BE2C (cell line): Measurements from ENCODE around the gene GRIK2.

Experiments
- DNase-seq: peaks from one replicate; pipeline ENCODE4 v3.0.0-alpha.2; 2020
- H3K27me3 ChIP-seq: fragments of 250-450 bp; sonication (Bioruptor Pico); 2 replicates; pipeline ENCODE4 v1.5.1; 2020; ENCODE audit warnings: mild to moderate bottlenecking
- H3K36me3 ChIP-seq: fragments of 250-450 bp; sonication (Bioruptor Pico); 2 replicates; pipeline ENCODE4 v1.5.1; 2020; ENCODE audit warnings: mild to moderate bottlenecking
- H3K4me1 ChIP-seq: fragments of 250-450 bp; sonication (Bioruptor Pico); 2 replicates; pipeline ENCODE4 v1.5.1; 2020
- H3K4me3 ChIP-seq: 2 replicates; pipeline ENCODE4 v1.5.1; 2011; ENCODE audit warnings: low read depth, low read length
- H3K9me3 ChIP-seq: fragments of 250-450 bp; sonication (Bioruptor Pico); 2 replicates; pipeline ENCODE4 v1.5.1; 2020
- CTCF ChIP-seq: IDR thresholded peaks from 2 replicates; pipeline ENCODE4 v1.5.1; 2012; ENCODE audit warnings: mild to moderate bottlenecking, low read depth, low read length

Gene GRIK2

DNA sequence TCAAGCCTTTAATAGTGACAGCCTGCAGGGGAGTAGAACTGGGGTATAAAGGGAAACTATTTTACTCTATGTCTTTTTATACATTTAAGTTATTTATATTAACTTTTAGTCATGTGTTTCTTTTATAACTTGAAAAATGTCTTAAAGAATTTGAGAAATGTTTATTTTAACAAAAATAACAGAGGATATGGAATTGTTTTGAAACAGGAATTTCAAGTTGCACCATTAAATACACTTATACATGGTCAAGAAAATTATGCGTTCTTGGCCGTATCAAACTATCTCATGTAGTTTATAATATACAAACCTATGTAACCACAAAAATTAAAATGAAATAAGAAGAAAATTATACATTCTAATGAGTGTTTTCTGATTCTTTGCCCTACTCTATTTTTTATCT, 282.7 kb downstream of the GRIK2 start:
- H3K36me3 ChIP-seq = peaks cover 14% of the 10 kb centered on the region; the same call in 1 of the 2 replicates
- no peak for TF ChIP-seq CTCF
- no peak for DNase-seq

DNA sequence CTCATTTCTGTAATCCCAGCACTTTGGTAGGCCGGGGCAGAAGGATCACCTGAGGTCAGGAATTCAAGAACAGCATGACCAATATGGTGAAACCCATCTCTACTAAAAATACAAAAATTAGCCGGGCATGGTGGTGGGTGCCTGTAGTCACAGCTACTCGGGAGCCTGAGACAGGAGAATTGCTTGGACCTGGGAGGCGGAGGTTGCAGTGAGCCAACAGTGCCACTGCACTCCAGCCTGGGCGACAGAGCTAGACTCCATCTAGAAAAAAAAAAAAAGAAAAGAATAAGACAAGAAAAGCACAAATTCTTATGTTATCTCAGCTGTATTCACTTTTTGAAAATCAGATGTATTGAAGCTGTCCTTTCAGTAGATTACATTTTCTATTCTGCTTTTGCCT, 289.4 kb downstream of the GRIK2 start:
- no peak for TF ChIP-seq CTCF
- no peak for DNase-seq

More for the DNA sequence above, 282.7 kb downstream of the GRIK2 start:
- H3K4me1 ChIP-seq = no peaks in the 10 kb centered on the region
- H3K27me3 ChIP-seq = no peaks in the 10 kb centered on the region
- no peak overlapping the region for H3K4me3 ChIP-seq
- H3K9me3 ChIP-seq = no peaks in the 10 kb centered on the region

DNA sequence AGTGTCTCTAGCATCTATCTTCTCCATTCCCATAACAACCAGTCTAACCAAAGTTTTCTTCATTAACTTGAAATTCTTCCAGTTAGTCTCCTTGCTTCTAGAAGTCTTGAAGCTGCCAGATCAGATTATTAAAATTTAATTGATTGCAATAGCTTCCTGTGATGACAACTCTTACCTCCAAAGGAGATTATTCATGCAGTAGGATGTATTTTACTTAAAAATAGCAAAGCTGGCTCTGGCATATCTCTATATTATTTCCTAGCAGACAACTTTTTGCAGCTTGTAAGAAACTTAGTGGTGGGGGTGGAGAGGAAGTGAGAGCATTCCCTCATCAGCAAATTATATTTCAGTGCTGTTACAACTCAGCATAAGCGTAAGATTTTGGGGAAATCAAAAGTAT, 290.4 kb downstream of the GRIK2 start:
- Histone ChIP-seq H3K4me1 (no peaks in the 10 kb centered on the region), H3K9me3 (no peaks in the 10 kb centered on the region), H3K4me3 (no peak overlapping the region), H3K36me3 (peaks cover 2% of the 10 kb centered on the region; the same call in 1 of the 2 replicates), H3K27me3 (no peaks in the 10 kb centered on the region)
- no peak for TF ChIP-seq CTCF
- no peak for DNase-seq

More for the DNA sequence above, 289.4 kb downstream of the GRIK2 start:
- Histone ChIP-seq H3K36me3 (peaks cover 4% of the 10 kb centered on the region), H3K9me3 (no peaks in the 10 kb centered on the region), H3K4me1 (no peaks in the 10 kb centered on the region), H3K27me3 (no peaks in the 10 kb centered on the region), H3K4me3 (no peak overlapping the region)

DNA sequence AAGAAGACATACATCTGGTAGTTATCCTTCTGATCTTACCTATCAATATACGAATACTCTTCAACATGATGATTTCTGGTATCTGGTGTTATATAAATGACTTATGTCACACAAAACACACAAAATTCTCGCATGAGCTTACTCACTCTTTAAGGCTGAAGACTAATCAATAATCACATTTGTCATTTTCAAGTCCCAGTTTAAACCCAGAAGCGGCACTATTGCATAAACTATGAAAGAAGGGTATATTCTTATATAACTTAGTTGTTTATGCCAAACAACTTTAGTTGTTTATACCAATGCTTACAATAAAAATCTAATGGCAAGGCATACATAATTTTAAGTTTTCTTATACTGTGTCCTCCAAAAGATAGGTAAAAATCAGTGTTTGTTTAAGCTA, 293.1 kb downstream of the GRIK2 start:
- H3K36me3 ChIP-seq = peaks cover 2% of the 10 kb centered on the region; the same call in 1 of the 2 replicates
- no peaks in the 10 kb centered on the region for H3K9me3 ChIP-seq
- no peak for DNase-seq
- peaks cover 10% of the 10 kb centered on the region for H3K4me1 ChIP-seq
- TF ChIP-seq CTCF = no peak
- no peaks in the 10 kb centered on the region for H3K27me3 ChIP-seq
- no peak overlapping the region for H3K4me3 ChIP-seq

DNA sequence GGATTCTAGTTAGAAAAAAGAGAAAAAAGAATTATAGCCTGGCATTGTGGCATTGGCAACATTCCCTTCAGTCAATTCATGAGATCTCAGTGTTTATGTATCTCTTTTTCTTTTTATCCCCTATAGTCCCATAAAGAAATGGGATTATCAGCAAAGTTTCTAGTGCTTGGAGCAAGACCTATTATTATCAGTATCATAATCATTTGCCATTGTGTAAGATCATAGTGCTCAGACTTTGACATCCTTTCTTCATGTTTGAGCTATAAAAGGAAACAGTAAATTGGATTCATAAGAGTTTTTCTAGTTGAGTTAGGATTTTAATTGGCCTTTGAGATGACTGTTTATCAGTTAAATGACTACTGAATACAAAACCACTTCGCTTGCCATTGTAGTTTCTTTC, 295.6 kb downstream of the GRIK2 start:
- Histone ChIP-seq H3K4me1 (peaks cover 10% of the 10 kb centered on the region), H3K27me3 (no peaks in the 10 kb centered on the region), H3K4me3 (no peak overlapping the region), H3K36me3 (peaks cover 2% of the 10 kb centered on the region; the same call in 1 of the 2 replicates), H3K9me3 (no peaks in the 10 kb centered on the region)
- TF ChIP-seq CTCF = no peak
- DNase-seq = no peak

DNA sequence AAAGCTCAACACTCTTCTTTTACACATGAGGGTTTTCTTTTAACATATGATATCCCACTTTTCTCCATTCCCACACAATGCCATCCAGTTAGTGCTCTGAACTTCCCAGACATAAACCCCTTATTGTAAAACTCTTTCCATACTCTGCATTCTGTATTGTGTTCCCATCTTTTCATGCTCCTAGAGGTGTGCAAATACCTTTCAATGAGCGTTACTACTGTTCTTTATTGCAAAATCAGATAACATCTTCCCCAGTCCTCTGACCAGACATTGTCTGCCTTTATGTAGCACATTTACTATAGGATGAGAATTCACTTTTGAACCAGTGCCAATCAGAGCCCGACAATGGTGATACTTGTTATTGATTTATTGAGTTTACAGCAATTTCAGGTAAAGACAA, 296.2 kb downstream of the GRIK2 start:
- no peak for TF ChIP-seq CTCF
- Histone ChIP-seq H3K4me1 (peaks cover 10% of the 10 kb centered on the region), H3K27me3 (no peaks in the 10 kb centered on the region), H3K36me3 (peaks cover 2% of the 10 kb centered on the region; the same call in 1 of the 2 replicates), H3K9me3 (no peaks in the 10 kb centered on the region), H3K4me3 (no peak overlapping the region)
- DNase-seq = no peak
